PC-3 (cell line): ENCODE data around the gene TCEANC.

ENCODE experiments used
- EZH2 ChIP-seq: fragments of 300-600 bp; sonication (generic); IDR thresholded peaks from one replicate; pipeline ENCODE4 v1.6.1; 2017; ENCODE audit warnings: antibody characterized with exemption, mild to moderate bottlenecking, low read length; ENCODE audit not compliant: unreplicated experiment
- EZH2phosphoT487 ChIP-seq: fragments of 300-600 bp; sonication (generic); IDR thresholded peaks from 2 replicates; pipeline ENCODE4 v1.6.1; 2018; ENCODE audit warnings: mild to moderate bottlenecking, antibody characterized with exemption, low read length, borderline replicate concordance
- TF ChIP-seq, protein P1 (sequence below): fragments of 300-600 bp; sonication (generic); conservative IDR thresholded peaks from 2 replicates; pipeline ENCODE4 v1.5.1; 2017; ENCODE audit warnings: antibody characterized with exemption, low read depth, mild to moderate bottlenecking, low read length

DNA sequence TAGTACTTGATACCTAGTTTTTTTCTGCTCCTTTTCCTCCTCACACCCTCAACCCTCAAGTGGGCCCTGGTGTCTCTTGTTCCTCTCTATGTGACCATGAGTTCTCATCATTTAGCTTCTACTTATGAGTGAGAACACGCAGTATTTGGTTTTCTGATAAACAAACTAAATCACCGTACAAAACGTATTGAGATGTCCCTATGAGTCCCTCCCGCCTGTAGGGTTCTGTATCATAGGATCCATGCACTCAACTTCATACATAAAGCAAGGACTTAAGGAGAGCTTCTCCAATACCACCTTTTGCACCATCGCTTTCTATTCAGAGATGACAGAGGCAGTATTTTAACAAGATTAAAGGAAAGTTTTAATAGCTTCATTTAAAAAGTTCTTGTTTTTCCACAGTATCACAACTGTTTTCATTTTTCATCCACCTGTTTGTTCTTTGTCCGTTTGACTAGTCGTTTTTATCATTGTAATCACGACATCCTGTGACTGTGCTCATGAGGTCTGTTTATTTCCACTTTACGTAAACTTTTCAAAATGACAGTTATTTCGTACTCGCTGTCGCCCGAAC lies 35.5 kb downstream of the TCEANC start:
- TF ChIP-seq, protein P1, sequence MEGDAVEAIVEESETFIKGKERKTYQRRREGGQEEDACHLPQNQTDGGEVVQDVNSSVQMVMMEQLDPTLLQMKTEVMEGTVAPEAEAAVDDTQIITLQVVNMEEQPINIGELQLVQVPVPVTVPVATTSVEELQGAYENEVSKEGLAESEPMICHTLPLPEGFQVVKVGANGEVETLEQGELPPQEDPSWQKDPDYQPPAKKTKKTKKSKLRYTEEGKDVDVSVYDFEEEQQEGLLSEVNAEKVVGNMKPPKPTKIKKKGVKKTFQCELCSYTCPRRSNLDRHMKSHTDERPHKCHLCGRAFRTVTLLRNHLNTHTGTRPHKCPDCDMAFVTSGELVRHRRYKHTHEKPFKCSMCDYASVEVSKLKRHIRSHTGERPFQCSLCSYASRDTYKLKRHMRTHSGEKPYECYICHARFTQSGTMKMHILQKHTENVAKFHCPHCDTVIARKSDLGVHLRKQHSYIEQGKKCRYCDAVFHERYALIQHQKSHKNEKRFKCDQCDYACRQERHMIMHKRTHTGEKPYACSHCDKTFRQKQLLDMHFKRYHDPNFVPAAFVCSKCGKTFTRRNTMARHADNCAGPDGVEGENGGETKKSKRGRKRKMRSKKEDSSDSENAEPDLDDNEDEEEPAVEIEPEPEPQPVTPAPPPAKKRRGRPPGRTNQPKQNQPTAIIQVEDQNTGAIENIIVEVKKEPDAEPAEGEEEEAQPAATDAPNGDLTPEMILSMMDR = no peak
- TF ChIP-seq EZH2 (no peak), EZH2phosphoT487 (no peak)
